Fibroblast of lung (primary cell): Measurements from ENCODE around the gene GATA5. TPM values are rescaled to one million over a fixed set of nuclear protein-coding genes. Genes with fewer than 3 reads are reported as not detected.

ENCODE experiments used
- DNase-seq, 2 donors: peaks; one replicate each; pipeline versions ENCODE4 v3.0.0 to v3.0.0-alpha.2; 2010; ENCODE audit warnings: low read depth in 2 of 2
- H2AFZ ChIP-seq: 2 replicates; pipeline ENCODE4 v1.5.1; 2012; ENCODE audit warnings: low read length, control low read depth, inconsistent platforms
- H3K27ac ChIP-seq: 2 replicates; pipeline ENCODE4 v1.5.1; 2011; ENCODE audit warnings: low read length, control low read depth; ENCODE audit not compliant: insufficient read depth
- H3K27me3 ChIP-seq: 2 replicates; pipeline ENCODE4 v1.5.1; 2011; ENCODE audit warnings: mild to moderate bottlenecking, low read length; ENCODE audit not compliant: control insufficient read depth, insufficient read depth
- H3K36me3 ChIP-seq: 2 replicates; pipeline ENCODE4 v1.5.1; 2011; ENCODE audit warnings: low read length; ENCODE audit not compliant: control insufficient read depth, insufficient read depth
- H3K4me1 ChIP-seq: 2 replicates; pipeline ENCODE4 v1.5.1; 2011; ENCODE audit warnings: low read length; ENCODE audit not compliant: control insufficient read depth, insufficient read depth; ENCODE audit errors: extremely low read depth
- H3K4me2 ChIP-seq: 2 replicates; pipeline ENCODE4 v1.5.1; 2011; ENCODE audit warnings: low read length, control low read depth; ENCODE audit not compliant: insufficient read depth; ENCODE audit errors: extremely low read depth
- H3K4me3 ChIP-seq, 4 experiments: fragments of 200-600 bp in 1 of 4; sonication (generic) in 1 of 4; replicated peaks in 1 of 4; 2 replicates each; pipeline ENCODE4 v1.5.1; 2011 to 2016; ENCODE audit warnings: low read length in 4 of 4, low read depth in 3 of 4, mild to moderate bottlenecking in 3 of 4, control low read depth in 2 of 4, inconsistent platforms in 1 of 4, mixed read lengths in 1 of 4; ENCODE audit not compliant: insufficient read depth in 1 of 4; ENCODE audit errors: control extremely low read depth in 1 of 4
- H3K79me2 ChIP-seq: 2 replicates; pipeline ENCODE4 v1.5.1; 2012; ENCODE audit warnings: mild to moderate bottlenecking, low read length, inconsistent platforms; ENCODE audit not compliant: control insufficient read depth, insufficient read depth
- H3K9ac ChIP-seq: 2 replicates; pipeline ENCODE4 v1.5.1; 2011; ENCODE audit warnings: mild to moderate bottlenecking, low read length, control low read depth; ENCODE audit not compliant: insufficient read depth
- H3K9me3 ChIP-seq: 2 replicates; pipeline ENCODE4 v1.5.1; 2012; ENCODE audit warnings: low read depth, low read length; ENCODE audit not compliant: control insufficient read depth, insufficient read depth
- H4K20me1 ChIP-seq: 2 replicates; pipeline ENCODE4 v1.5.1; 2011; ENCODE audit warnings: low read length; ENCODE audit not compliant: control insufficient read depth, insufficient read depth; ENCODE audit errors: extremely low read depth
- CTCF ChIP-seq, 2 donors: IDR thresholded peaks in 1 of 2; conservative IDR thresholded peaks in 1 of 2; 1 replicate in 1 of 2; 2 replicates in 1 of 2; pipeline ENCODE4 v1.5.1; 2011 to 2012; ENCODE audit warnings: low read length in 2 of 2, control low read depth in 1 of 2, inconsistent platforms in 1 of 2, low read depth in 1 of 2, mild to moderate bottlenecking in 1 of 2
- EZH2 ChIP-seq: IDR thresholded peaks from 2 replicates; pipeline ENCODE4 v1.5.1; 2012; ENCODE audit warnings: low read length, control low read depth, mild to moderate bottlenecking; ENCODE audit errors: missing control alignments
- polyA plus RNA-seq, 2 donors: library from polyadenylated mRNA; depleted of rRNA in 1 of 2; stranded (reverse) in 1 of 2; unstranded in 1 of 2; fragments of >200 nt; gene quantifications; 2 replicates each; pipeline ENCODE4 v1.2.1, GENCODE V29; 2011 to 2012; ENCODE audit warnings: missing spikeins in 1 of 2
- total RNA-seq: library from RNA; depleted of rRNA; stranded (reverse); fragments of >200 nt; gene quantifications from 2 replicates; pipeline ENCODE4 v1.2.1, GENCODE V29; 2014

GATA5 gene
- total and polyA plus RNA-seq, 2 donors (not counting 1 experiment from before 2014, with no cell fraction given) = 0.02 to 0.83 TPM

DNA sequence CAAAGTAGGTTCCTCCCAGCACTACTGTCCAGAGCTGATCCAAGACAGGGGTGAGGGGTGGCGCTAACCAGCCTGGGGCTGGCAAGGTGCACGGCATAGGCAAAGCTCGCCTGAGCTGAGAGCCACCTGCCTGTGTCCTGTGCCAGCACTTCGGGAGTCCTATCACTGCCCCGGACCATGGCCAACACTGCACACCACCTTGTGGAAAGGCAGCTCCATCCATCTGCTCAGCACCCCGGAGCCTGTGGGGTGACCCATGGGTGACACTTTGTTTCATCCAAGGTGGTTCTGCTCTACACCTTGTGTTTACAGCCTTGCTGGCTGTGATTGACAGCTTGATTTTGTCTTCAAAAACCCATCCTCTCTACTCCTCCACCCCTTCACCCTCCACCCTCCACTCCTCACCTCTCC, 32.9 kb upstream of the GATA5 start:
- Histone ChIP-seq H2AFZ (no peak overlapping the region), H3K4me2 (no peak overlapping the region), H4K20me1 (no peaks in the 10 kb centered on the region), H3K9ac (no peak overlapping the region), H3K9me3 (no peaks in the 10 kb centered on the region), H3K36me3 (no peaks in the 10 kb centered on the region), H3K27me3 (no peaks in the 10 kb centered on the region), H3K4me3 (no peak overlapping the region), H3K4me1 (no peaks in the 10 kb centered on the region), H3K79me2 (no peaks in the 10 kb centered on the region), H3K27ac (no peak overlapping the region)
- DNase-seq = no peak
- TF ChIP-seq CTCF (conservative IDR thresholded peaks at IDR 0.05 in 1 of 2, IDR thresholded peaks at IDR 0.05 in 1 of 2; ENCODE audit: low read depth in 1 of 2, low read length in 2 of 2) (no peak), EZH2 (no peak)

GRCh38 chr20:62507991-62508640, 32.3 kb upstream of the GATA5 start:
- no peak overlapping the region for H3K4me3 ChIP-seq
- no peak for DNase-seq
- TF ChIP-seq EZH2 = no peak
- no peak for TF ChIP-seq CTCF (conservative IDR thresholded peaks at IDR 0.05 in 1 of 2, IDR thresholded peaks at IDR 0.05 in 1 of 2; ENCODE audit: low read depth in 1 of 2, low read length in 2 of 2)

GRCh38 chr20:62507323-62507722, 31.5 kb upstream of the GATA5 start:
- Histone ChIP-seq H3K9ac (no peak overlapping the region), H3K27ac (no peak overlapping the region), H3K27me3 (no peaks in the 10 kb centered on the region), H3K79me2 (no peaks in the 10 kb centered on the region), H3K4me1 (no peaks in the 10 kb centered on the region), H3K4me2 (no peak overlapping the region), H3K4me3 (no peak overlapping the region), H4K20me1 (no peaks in the 10 kb centered on the region), H2AFZ (no peak overlapping the region), H3K9me3 (no peaks in the 10 kb centered on the region), H3K36me3 (no peaks in the 10 kb centered on the region)
- DNase-seq = no peak
- no peak for TF ChIP-seq EZH2
- TF ChIP-seq CTCF (conservative IDR thresholded peaks at IDR 0.05 in 1 of 2, IDR thresholded peaks at IDR 0.05 in 1 of 2; ENCODE audit: low read depth in 1 of 2, low read length in 2 of 2) = no peak

More at GRCh38 chr20:62507991-62508640, 32.3 kb upstream of the GATA5 start:
- Histone ChIP-seq H3K36me3 (no peaks in the 10 kb centered on the region), H3K79me2 (no peaks in the 10 kb centered on the region), H3K4me2 (no peak overlapping the region), H3K27me3 (no peaks in the 10 kb centered on the region), H3K9ac (no peak overlapping the region), H3K9me3 (no peaks in the 10 kb centered on the region), H4K20me1 (no peaks in the 10 kb centered on the region), H2AFZ (no peak overlapping the region), H3K27ac (no peak overlapping the region), H3K4me1 (no peaks in the 10 kb centered on the region)
